Omental fat pad (tissue), 4 donors: Measurements from ENCODE around the gene RPP30. TPM values are rescaled to one million over a fixed set of nuclear protein-coding genes. Genes with fewer than 3 reads are reported as not detected.
A peak's percentile ranks its signal among the peaks of the same experiment; 100 is the strongest.
"Not testable (repeated sequence)": the region's sequence is repeated elsewhere in the genome, so short reads cannot be mapped to it uniquely, and the experiment has no call there.

Experiments
- ATAC-seq: fragments of 150-250 bp; one replicate; pipeline ENCODE4 v1.9.1; 2016; ENCODE audit warnings: mild to moderate bottlenecking, moderate library complexity; ENCODE audit not compliant: low FRiP score
- DNase-seq: peaks from one replicate; pipeline ENCODE4 v3.0.0-alpha.2; 2019; ENCODE audit warnings: low spot score
- total RNA-seq, 4 donors: library from RNA; depleted of rRNA; stranded (reverse); fragments of >200 nt; gene quantifications; one replicate each; pipeline ENCODE4 v1.1.0, GENCODE V29; 2016
- TF ChIP-seq, protein P1 (sequence below), 3 donors: fragments of 450-650 bp; IDR thresholded peaks; one replicate each; pipeline ENCODE4 v1.5.1; 2016 to 2017; ENCODE audit warnings: antibody characterized with exemption in 3 of 3, mild to moderate bottlenecking in 3 of 3, moderate library complexity in 2 of 3

RPP30 gene
- total RNA-seq, 4 donors from 2014 or later = 23.1 to 29.9 (median 26.6) TPM

DNA sequence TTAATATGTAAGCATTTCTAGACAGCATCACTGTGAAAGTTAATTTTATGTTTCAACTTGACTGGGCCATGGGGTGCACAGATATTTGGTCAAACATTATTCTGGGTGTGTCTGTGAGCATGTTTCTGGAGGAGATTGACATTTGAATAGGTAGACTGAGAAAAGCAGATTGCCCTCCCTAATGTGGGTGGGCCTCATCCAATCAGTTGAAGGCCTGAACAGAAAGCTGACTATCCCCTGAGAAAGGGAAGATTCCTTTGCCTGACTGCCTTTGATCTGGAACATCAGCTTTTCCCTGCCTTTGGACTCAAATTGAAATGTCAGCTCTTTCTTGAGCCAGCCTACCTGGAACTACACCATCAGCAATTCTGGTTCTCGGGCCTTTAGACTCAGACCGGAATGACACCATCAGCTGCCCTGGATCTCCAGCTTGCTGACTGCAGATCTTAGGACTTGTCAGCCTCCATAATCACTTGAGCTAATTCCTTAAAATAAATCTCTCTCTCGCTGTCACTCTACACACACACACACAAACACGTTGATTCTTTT is 5.7 kb upstream of the RPP30 start:
- DNase-seq (no peak), ATAC-seq (no peak)
- TF ChIP-seq, protein P1, sequence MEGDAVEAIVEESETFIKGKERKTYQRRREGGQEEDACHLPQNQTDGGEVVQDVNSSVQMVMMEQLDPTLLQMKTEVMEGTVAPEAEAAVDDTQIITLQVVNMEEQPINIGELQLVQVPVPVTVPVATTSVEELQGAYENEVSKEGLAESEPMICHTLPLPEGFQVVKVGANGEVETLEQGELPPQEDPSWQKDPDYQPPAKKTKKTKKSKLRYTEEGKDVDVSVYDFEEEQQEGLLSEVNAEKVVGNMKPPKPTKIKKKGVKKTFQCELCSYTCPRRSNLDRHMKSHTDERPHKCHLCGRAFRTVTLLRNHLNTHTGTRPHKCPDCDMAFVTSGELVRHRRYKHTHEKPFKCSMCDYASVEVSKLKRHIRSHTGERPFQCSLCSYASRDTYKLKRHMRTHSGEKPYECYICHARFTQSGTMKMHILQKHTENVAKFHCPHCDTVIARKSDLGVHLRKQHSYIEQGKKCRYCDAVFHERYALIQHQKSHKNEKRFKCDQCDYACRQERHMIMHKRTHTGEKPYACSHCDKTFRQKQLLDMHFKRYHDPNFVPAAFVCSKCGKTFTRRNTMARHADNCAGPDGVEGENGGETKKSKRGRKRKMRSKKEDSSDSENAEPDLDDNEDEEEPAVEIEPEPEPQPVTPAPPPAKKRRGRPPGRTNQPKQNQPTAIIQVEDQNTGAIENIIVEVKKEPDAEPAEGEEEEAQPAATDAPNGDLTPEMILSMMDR (IDR thresholded peaks at IDR 0.05) = no peak

DNA sequence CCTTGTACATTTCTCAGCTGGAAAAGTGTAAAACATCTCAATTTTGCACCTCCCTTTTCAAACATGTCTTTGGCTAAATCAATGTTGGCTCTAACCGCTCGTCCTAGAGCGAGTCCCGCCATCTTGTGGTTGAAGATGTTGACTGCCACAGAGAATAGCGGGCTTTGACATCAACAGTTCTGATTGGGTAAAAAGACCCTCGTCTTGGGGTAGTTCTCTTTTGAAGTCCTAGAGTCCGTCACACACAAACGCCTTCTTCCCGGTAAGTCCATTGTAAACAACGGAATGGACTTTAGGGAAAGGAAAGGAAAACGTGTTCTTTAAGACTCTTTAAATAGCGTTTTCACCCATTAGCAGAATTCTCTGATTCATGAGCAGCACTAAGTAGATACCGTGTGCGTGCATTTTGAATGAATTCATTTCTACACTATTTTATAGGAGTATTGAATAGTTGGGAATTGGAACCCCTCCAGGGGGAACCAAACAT is 452 bp upstream of the RPP30 start:
- DNase-seq (no peak), ATAC-seq (peak; percentile 74)
- TF ChIP-seq, protein P1 (IDR thresholded peaks at IDR 0.05) = no peak

DNA sequence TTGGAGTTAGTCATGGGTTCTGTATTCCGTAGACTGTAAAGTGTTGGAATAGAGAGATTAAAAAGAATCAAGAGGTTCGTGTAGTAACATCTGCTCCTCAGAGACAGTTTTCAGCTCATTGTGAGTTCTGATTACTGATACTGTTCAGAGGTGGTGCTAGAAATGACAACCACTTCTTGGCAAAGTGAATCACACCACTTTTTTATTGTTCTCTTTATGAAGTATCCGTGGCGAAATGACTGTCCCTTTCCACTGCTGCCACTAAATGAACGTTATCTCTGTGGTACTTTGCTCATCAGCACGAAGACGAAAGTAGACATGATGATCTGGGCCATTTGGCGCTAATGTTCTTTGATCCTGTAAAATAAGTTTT is 860 bp downstream of the RPP30 start:
- no peak for ATAC-seq
- TF ChIP-seq, protein P1 (IDR thresholded peaks at IDR 0.05) = no peak
- DNase-seq = no peak

DNA sequence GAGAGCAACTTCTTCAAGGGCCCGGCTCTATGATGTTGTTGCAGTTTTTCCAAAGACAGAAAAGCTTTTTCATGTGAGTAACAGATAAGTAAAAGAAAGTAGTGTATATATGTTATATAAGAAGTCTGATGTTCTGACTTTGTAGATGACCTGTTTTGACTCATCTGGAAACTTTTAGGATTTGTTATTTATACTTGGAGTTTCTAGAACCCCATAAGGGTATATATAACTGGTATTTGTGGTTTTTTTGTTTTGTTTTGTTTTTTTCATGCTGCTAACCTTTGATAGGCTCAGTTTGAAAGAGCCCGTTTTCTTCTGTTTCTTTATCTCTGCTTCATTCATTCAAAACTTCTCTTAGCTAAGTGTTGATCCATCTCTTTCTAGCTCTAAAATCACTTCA is 7.3 kb downstream of the RPP30 start:
- ATAC-seq (no peak), DNase-seq (no peak)
- TF ChIP-seq, protein P1 (IDR thresholded peaks at IDR 0.05) = no peak

DNA sequence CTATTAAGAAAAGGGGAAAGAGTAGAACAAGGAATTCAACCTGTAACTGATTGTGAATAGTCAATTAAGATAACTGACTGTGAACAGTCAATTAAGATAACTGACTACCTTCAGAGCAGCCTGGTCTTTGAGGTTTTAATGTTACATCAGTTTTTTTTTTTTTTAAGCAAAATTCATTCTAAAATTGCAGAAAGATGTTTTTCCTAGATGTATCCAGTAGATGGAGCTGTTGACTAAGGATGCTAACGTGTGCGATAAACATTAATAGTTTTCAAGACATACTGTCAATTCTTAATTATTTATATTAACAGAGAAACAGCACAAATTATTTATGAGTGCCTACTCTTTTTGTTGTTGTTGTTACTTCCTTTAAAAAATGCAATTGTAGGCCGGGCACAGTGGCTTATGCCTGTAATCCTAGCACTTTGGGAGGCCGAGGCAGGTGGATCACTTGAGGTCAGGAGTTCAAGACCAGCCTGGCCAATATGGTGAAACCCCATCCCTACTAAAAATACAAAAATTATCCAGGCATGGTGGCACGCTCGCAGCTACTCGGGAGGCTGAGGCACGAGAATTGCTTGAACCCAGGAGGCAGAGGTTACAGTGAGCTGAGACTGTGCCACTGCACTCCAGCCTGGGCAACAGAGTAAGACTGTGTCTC is 8.4 kb downstream of the RPP30 start:
- not testable (repeated sequence) for DNase-seq, ATAC-seq

DNA sequence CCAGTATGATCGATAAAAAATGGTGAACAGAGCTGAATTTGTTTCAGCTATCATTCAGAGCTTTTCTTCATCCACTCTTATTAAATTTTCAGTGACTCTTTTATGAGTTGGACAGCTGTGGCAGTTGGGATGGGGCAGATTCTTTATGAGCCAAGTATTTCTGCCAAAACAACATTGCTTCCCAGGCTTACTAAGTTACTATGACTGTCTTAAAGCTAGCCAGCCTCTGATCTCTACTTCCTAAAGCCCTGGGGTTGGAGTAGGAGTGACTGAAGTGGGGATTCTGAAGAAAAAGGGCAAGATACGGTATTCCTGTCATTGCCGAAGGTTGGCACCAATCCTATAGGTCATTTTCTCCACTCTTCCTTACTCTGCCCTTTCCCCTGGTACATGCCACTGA is 12.7 kb downstream of the RPP30 start:
- TF ChIP-seq, protein P1 (IDR thresholded peaks at IDR 0.05) = no peak
- ATAC-seq = no peak
- no peak for DNase-seq

DNA sequence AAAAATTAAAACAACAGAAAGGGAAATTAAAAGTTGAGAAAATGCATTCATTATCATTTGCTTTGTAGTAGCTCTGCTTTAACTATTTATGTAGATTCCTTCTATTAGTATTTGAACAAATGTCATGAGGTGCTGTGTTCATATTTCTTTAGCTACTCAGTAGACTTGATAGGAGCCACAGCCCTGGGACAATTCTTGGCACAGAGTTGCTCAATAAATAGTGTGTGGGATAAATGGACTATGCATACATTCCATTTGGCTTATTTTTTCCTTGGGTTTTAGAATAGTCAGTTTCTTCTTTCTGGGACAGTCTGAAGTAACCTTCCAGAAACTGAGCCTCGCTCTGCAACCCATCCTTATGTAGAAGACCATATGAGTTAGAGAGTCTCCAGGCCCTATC is 13.4 kb downstream of the RPP30 start:
- TF ChIP-seq, protein P1 (IDR thresholded peaks at IDR 0.05) = no peak
- DNase-seq (no peak), ATAC-seq (no peak)
